ENCODE results near the gene PITRM1.
A peak's percentile ranks its signal among the peaks of the same experiment; 100 is the strongest.

PITRM1 gene

GRCh38 chr10:3104251-3104918 lies 68.2 kb downstream of the PITRM1 start:
- no peak for DNase-seq (ENCODE audit: low read depth, low spot score)

GRCh38 chr10:3103646-3104045 lies 68.9 kb downstream of the PITRM1 start:
- DNase-seq (ENCODE audit: low read depth, low spot score) = no peak

GRCh38 chr10:3102720-3103427 lies 69.7 kb downstream of the PITRM1 start:
- no peak for DNase-seq (ENCODE audit: low read depth, low spot score)

DNA sequence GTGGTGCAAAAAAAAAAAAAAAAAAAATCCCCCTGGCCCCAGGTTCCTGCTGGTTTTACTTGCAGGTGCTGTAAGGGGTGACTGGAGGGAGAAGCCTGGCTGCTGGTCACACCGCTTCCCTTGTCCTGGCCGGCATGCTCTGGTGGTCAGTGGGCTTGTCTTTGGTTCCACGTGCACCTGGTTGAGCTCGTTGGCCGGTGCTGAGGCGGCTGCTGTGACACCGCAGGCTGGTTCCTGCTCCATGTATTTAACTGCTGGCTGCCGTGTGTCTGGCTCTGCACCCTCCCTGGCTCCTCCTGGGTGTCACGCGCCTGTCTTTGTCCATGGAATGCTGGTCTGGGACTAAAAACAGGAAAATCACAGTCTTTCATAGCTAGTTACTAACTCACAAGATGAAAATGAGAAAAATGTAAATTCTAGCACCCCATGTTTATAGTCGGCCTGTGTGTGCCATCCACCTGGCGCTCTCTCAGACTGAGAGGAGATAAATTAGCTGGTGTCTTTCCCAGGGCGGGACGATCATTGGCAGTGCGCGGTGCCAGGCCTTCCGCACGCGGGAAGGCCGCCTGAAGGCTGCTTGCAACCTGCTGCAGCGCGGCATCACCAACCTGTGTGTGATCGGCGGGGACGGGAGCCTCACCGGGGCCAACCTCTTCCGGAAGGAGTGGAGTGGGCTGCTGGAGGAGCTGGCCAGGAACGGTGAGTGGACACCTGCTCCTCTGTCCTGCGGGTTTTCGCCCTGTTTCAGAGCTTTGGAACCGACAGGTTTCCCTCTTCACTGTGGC lies 71.5 kb downstream of the PITRM1 start:
- DNase-seq (ENCODE audit: low read depth, low spot score) = no peak

GRCh38 chr10:3100093-3100792 lies 72.3 kb downstream of the PITRM1 start:
- DNase-seq (ENCODE audit: low read depth, low spot score) = no peak

DNA sequence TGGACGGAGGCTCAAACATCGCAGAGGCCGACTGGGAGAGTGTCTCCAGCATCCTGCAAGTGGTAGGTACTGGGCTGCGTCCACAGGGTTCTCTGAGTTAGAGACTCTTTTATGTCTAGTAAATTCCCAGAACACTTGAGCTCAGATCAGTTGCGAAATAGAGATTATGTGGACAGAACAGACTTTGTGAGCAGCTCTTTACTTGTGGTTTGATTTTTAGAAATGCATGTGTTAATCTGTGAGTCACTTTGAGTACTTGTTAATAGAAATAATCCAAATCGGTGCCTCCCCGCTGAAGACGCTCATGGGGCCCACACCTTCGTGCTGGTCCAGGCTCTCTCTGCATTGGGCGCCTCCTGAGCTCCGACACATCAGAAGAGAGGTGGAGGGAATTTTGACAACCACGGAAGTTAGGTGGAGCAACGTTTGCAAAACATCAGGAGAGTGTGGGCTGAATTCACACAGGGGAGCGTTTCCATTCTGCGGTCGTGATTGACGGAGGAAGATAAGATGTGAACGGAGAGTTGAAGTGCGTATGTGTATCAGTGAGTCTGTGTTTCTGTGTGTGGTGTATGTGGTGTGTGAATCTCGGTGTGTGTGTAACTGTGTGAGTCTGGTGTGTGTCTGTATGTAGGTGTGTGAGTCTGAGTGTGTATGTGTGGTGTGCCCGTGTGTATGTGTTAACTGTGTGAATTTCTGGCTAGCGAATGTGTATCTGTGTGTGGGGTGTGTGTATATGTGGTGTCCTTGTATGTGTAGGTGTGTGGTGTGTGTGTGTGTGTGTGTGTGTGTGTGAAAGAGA lies 73.1 kb downstream of the PITRM1 start:
- DNase-seq (ENCODE audit: low read depth, low spot score) = no peak

DNA sequence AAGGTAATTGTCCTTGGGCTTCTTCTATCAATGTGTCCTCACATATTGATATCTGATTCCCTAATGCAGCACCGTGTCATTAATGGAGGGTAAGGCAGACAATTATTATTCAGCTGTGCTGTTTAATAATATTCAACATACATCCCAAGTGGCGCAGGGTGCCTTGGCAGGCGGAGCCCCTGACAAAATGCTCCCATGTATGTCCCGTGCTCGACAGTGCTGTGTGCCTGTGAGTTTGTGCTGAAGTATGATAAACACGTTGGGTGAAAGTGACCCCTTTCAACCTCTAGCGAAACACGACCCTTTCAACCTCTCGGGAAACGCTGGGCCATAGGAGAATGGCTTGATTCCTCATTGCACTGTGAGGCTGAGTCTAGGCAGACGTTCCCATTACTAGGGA lies 73.9 kb downstream of the PITRM1 start:
- no peak for DNase-seq (ENCODE audit: low read depth, low spot score)

DNA sequence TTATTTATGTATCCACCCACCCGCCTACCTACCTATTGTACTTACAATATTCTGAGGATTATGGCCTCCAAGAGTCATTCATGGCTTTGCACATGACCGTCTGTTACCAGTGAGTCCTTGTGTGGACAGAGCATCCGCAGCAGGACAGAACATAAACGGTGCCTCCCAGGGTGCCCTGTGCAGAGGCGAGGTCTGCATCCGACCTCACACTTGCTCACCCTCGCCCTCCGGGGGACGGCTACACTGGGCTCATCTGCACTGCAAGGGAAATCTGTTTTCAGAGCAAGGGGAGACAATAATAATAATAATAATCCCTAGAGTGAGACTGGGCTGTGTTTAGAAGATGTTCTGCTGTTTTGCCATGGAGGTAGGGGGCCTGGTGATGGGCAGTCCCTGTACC lies 75.4 kb downstream of the PITRM1 start:
- DNase-seq (ENCODE audit: low read depth, low spot score) = no peak

DNA sequence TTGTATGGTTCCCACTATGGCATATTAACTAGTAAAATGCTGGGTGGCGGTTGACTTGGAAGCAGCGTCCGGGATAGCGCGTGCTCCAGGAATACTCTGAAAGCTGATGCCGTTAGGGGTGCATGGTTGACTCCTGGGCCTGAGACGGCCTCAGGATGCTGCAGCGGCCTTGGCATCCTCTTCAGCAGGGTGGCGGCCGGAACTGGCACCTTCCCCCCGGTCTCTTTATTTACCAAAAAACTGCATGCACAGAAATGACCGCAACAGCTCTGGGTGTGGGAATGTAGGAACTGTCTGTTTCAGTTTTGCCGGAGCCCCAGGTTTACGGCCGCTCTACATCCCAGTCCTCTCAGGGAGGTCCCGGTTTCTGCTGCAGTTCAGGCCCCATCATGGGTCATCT lies 76.4 kb downstream of the PITRM1 start:
- DNase-seq (ENCODE audit: low read depth, low spot score) = no peak

- peak; percentile 85 for DNase-seq (ENCODE audit: low read depth, low spot score)
These were observed 77.0 kb downstream of the PITRM1 start for GRCh38 chr10:3095373-3096139.

DNA sequence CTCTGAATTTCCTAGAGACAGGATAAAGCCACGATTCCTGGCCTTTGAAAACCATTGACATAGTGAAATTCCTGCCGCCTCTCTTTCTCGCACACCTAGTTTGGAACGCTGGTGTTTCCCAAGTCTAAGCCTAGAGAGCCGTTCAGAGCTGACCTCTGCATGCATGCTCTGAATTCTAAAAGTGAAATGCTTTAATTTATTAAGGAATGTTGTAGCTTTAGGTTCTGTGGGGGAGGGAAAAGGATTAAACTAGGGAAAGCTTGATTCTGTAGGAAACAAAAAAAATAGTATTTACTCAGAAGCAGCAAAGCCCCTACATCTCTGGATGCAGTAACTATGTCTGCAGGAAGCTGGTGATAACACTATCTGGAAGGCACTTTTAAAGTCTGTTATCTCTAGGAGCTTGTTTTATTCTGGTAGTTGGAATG lies 78.0 kb downstream of the PITRM1 start:
- DNase-seq (ENCODE audit: low read depth, low spot score) = no peak

GRCh38 chr10:3093996-3094395 lies 78.6 kb downstream of the PITRM1 start:
- no peak for DNase-seq (ENCODE audit: low read depth, low spot score)

DNA sequence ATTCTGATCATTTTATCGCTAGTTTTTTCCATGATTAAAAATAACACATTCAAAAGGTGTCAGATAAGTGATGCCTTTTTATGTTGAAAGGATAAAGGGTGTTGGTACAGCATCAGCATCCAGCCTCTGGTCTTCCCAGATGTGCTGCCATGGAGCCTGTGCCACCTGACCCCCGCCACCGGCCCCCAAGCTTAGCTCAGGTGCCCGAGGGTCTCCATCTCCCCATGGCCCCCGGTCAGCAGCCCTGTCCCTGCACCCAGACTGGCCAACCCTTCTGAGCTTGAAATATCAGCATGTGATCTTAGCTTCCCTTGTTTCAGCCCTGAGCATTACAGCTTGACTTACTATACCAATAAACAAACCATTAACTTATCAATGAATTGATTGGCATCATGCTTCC lies 80.7 kb downstream of the PITRM1 start:
- DNase-seq (ENCODE audit: low read depth, low spot score) = no peak

DNA sequence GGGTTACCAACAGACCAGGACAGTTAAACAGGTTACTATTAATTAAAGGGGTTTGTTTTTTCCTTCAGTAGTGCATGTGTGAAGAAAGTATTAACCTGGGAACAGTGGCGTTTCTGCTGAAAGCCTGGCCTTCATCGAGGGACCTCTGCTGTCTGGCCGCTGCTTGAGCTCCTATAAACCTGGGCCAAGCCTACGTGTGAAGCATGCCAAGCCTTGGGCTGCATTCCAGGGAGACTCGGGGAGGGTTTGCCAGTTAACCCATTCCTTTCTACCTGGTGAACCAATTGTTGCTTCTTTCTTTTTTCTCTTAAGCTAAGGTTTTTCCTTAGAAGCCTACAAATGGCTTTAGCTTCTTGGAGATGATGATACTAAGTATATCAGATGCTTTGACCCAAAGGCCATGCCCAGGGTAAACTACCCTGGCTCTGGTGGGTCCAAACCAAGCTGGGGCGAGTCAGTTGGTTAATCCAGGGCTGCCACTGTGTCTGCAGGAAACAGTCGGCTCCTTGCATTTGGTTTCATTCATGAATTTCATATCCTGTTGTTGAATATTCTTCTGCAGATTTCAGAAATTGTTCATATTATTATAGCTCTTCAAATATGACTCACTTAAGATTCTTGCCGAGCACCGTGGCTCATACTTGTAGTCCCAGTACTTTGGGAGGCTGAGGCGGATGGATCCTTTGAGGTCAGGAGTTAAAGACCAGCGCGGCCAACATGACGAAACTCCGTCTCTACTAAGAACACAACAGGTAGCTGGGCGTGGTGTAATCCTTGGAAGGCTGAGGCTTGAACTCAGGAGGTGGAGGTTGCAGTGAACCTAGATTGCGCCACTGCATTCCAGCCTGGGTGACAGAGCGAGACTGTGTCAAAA lies 81.4 kb downstream of the PITRM1 start:
- no peak for DNase-seq (ENCODE audit: low read depth, low spot score)

- DNase-seq (ENCODE audit: low read depth, low spot score) = no peak
These were observed 82.2 kb downstream of the PITRM1 start for GRCh38 chr10:3090388-3090787.

Measured in brain pericyte (primary cell).